HL-60 (cell line): Measurements from ENCODE around the gene ARHGAP27.

Experiments
- GABPA ChIP-seq: IDR thresholded peaks from 2 replicates; pipeline ENCODE4 v1.6.1; 2012; ENCODE audit warnings: low read depth
- REST ChIP-seq: IDR thresholded peaks from 2 replicates; pipeline ENCODE4 v1.6.1; 2012; ENCODE audit warnings: low read depth; ENCODE audit not compliant: insufficient replicate concordance
- TF ChIP-seq, protein P1 (sequence below): IDR thresholded peaks from one replicate; pipeline ENCODE4 v1.5.1; 2011; ENCODE audit warnings: low read length, control low read depth, inconsistent platforms; ENCODE audit not compliant: insufficient read depth

GRCh38 chr17:45380991-45381390 is 51.7 kb downstream of the ARHGAP27 start:
- TF ChIP-seq, protein P1, sequence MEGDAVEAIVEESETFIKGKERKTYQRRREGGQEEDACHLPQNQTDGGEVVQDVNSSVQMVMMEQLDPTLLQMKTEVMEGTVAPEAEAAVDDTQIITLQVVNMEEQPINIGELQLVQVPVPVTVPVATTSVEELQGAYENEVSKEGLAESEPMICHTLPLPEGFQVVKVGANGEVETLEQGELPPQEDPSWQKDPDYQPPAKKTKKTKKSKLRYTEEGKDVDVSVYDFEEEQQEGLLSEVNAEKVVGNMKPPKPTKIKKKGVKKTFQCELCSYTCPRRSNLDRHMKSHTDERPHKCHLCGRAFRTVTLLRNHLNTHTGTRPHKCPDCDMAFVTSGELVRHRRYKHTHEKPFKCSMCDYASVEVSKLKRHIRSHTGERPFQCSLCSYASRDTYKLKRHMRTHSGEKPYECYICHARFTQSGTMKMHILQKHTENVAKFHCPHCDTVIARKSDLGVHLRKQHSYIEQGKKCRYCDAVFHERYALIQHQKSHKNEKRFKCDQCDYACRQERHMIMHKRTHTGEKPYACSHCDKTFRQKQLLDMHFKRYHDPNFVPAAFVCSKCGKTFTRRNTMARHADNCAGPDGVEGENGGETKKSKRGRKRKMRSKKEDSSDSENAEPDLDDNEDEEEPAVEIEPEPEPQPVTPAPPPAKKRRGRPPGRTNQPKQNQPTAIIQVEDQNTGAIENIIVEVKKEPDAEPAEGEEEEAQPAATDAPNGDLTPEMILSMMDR = no peak
- TF ChIP-seq REST (no peak), GABPA (no peak)
